Astrocyte of the cerebellum (primary cell): ENCODE results near the gene SLC22A3.
A peak's percentile ranks its signal among the peaks of the same experiment; 100 is the strongest.

Experiments used
- DNase-seq: peaks from one replicate; pipeline ENCODE4 v3.0.0-alpha.2; 2011; ENCODE audit warnings: low read depth
- H3K4me3 ChIP-seq: 2 replicates; pipeline ENCODE4 v1.5.1; 2011; ENCODE audit warnings: mild to moderate bottlenecking, low read depth, low read length, moderate library complexity
- in situ Hi-C: cut with HindIII; loops from 2 replicates; pipeline ENCODE4 v1.10.0; 2017; ENCODE audit warnings: low sequenced_read_pairs
- TF ChIP-seq, protein P1 (sequence below): IDR thresholded peaks from 2 replicates; pipeline ENCODE4 v1.5.1; 2012; ENCODE audit warnings: low read length, low read depth, moderate library complexity, mild to moderate bottlenecking; ENCODE audit errors: missing control alignments

The SLC22A3 gene

DNA sequence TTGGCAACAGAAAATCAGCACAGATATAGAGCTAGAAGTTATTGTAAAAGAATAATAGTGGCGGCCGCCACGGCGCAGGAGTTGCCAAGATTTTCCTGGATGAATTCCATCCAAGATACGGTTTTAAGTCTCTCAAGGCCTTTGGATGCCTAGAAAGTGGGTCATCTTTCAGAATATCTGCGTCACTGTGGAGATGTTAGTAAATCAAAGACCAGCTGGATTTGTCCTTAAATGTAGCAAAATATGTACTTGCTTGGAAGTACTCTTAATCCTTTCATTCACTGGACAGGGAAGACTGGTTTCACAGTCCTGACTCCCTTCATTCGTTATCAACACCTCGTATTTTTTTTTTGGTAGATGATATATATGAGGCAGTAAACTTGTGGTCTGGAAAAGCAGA, 83.0 kb downstream of the SLC22A3 start:
- no peak overlapping the region for H3K4me3 ChIP-seq
- DNase-seq, result peak; percentile 97
- in situ Hi-C loops, result no loop called here
- TF ChIP-seq, protein P1, sequence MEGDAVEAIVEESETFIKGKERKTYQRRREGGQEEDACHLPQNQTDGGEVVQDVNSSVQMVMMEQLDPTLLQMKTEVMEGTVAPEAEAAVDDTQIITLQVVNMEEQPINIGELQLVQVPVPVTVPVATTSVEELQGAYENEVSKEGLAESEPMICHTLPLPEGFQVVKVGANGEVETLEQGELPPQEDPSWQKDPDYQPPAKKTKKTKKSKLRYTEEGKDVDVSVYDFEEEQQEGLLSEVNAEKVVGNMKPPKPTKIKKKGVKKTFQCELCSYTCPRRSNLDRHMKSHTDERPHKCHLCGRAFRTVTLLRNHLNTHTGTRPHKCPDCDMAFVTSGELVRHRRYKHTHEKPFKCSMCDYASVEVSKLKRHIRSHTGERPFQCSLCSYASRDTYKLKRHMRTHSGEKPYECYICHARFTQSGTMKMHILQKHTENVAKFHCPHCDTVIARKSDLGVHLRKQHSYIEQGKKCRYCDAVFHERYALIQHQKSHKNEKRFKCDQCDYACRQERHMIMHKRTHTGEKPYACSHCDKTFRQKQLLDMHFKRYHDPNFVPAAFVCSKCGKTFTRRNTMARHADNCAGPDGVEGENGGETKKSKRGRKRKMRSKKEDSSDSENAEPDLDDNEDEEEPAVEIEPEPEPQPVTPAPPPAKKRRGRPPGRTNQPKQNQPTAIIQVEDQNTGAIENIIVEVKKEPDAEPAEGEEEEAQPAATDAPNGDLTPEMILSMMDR, result no peak

DNA sequence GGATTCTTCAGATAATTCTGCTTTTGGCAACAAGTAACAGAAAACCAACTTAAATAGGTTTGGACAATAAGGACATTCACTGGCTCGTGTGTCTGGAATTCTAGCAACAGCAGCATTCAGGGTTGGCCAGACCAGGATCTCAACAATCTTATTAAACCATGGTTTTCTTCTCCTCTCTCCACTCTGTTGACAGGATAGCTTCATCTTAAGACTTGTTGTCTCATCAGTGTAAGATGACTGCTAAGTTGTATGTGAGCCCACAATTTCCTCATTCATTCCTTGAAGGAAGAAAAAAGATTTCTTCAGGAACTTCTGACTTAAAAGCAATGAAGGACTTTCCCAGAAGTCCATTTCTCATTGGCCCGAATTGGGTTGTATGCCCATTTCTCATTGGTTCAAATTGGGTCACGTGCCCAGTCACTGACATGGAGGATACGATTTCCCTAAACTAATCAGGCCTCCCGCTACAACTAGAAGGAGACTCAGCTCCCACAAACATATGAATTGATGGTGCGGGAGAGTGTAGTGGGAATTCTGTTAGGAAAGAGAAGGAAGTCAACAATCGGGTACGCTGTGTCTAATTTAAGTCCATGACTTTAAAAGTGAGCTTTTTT, 83.7 kb downstream of the SLC22A3 start:
- TF ChIP-seq, protein P1, result no peak
- no peak for DNase-seq
- H3K4me3 ChIP-seq, result no peak overlapping the region
- in situ Hi-C loops, result no loop called here

DNA sequence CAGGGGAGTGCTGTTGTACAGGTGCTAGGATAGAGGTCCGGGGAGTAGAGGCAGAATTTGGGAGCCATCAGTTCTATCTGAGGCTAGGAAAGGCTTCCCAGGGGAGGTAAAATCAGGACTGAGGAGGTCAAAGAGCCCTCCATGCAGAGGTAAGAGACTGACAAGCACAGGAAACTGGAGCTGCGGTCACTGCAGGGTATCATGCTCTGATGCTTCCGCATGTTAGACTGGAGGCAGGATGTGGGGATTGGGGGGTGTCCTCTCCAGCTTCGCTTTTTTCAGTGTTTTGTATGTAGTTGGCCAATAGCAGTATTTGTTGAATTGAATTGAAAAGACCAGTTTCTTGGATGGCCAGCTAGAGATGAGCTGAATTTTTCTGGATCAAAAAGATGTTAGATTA, 87.8 kb downstream of the SLC22A3 start:
- TF ChIP-seq, protein P1, result no peak
- no peak for DNase-seq
- in situ Hi-C loops, result loop anchor here (5.0 kb wide), 1 partner anchor 46 kb away; no protein-coding TSS in a partner anchor
- no peak overlapping the region for H3K4me3 ChIP-seq

DNA sequence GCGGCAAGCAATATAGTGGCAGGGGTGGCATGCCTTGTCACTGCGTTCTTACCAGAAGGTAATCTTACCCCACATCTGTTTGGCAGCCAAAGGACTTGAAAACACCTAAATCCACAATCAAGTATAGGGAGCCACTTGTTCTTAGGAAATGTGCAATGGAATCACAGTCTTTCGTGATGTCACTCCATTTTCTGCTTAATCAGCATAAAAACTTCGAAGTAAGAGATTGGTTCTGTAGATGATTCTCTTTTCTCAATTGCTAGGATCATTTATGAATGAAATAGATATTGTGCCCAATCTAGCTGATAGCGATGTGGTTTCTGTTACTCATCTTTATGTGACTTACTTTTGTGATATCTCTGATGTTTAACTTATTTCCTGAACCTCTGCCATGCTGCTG, 89.0 kb downstream of the SLC22A3 start:
- no peak overlapping the region for H3K4me3 ChIP-seq
- in situ Hi-C loops, result loop anchor here (5.0 kb wide), 1 partner anchor 45 kb away; no protein-coding TSS in a partner anchor
- DNase-seq, result no peak
- TF ChIP-seq, protein P1, result no peak

DNA sequence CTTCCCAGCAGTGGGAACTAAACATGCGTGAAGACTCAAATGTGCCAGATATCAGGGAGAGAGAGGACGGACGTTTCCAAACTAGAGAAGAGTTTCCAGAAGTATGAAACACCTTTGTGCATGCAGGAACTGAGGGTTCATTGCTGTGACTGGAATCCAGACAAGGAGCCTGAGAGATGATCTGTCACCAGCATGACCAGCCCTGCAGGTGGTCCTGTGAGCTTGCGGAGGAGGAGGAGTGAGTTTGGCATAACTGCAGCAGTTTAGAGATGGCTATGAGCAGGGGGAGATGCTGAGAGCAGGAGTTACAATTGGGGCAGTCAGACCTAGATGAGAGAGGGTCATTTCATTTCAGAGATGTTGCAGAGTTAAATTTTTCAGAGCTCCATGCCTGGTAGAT, 89.6 kb downstream of the SLC22A3 start:
- in situ Hi-C loops, result loop anchor here (5.0 kb wide), 1 partner anchor 45 kb away; no protein-coding TSS in a partner anchor
- TF ChIP-seq, protein P1, result no peak
- no peak for DNase-seq
- H3K4me3 ChIP-seq, result no peak overlapping the region

DNA sequence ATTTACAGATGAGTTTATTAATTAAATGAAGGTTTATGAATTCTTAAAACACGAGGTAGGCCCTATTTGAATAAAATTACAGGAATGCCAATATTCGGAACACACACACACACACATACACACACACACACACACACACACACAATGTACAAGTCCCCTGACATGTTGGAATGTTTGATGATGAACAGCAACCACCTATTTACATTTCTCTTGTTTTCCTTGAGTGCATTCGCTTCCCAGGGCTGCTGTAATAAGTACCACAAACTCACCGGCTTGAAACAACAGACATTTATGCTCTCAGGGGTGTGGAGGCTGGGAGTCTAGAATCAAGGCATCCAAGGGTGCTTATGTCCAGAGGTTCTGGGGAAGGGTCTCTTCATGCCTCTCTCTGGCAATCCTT, 90.3 kb downstream of the SLC22A3 start:
- TF ChIP-seq, protein P1, result no peak
- in situ Hi-C loops, result loop anchor here (5.0 kb wide), 1 partner anchor 44 kb away; no protein-coding TSS in a partner anchor
- no peak for DNase-seq
- H3K4me3 ChIP-seq, result no peak overlapping the region

DNA sequence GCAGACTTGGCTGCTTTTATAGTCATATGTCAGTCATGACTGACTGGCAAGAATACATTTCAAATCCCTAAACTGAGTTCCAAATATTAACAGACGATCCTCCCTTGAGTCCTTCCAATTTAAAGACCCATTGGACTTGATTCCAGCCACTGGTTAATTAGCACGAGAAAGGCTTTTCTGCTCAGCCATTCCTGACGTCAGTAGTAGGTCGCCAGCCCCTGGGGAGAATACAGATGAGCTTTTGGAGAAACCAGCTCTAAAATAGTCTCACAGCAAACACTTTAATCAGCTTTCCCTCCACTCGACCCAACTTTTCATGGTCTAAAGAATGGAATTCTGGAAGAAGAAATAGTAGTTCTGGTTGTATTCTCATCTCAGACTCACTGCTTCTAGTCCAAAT, 91.6 kb downstream of the SLC22A3 start:
- no peak overlapping the region for H3K4me3 ChIP-seq
- DNase-seq, result no peak
- TF ChIP-seq, protein P1, result no peak
- in situ Hi-C loops, result loop anchor here (5.0 kb wide), 1 partner anchor 43 kb away; no protein-coding TSS in a partner anchor
